ENCODE measurements around the gene ZBTB20.
A peak's percentile ranks its signal among the peaks of the same experiment; 100 is the strongest.

ZBTB20 gene

GRCh38 chr3:114307222-114307830 lies 839.8 kb downstream of the ZBTB20 start:
- no peak for DNase-seq

GRCh38 chr3:114299941-114300624 lies 847.0 kb downstream of the ZBTB20 start:
- peak; percentile 91 for DNase-seq

GRCh38 chr3:114299421-114299820 lies 847.7 kb downstream of the ZBTB20 start:
- peak; percentile 38 for DNase-seq

GRCh38 chr3:114295946-114296345 lies 851.1 kb downstream of the ZBTB20 start:
- no peak for DNase-seq

GRCh38 chr3:114294940-114295480 lies 852.1 kb downstream of the ZBTB20 start:
- no peak for DNase-seq

- no peak for DNase-seq
These were observed 853.1 kb downstream of the ZBTB20 start, which contains the start of gene TIGIT for GRCh38 chr3:114293838-114294535. Gene TIGIT, plus strand, starts transcription at chr3:114294028. Its CDS starts 34 bp downstream, at chr3:114294062.

GRCh38 chr3:114290911-114291901 lies 855.9 kb downstream of the ZBTB20 start:
- peak; percentile 37 for DNase-seq

GRCh38 chr3:114286266-114286665 lies 860.8 kb downstream of the ZBTB20 start:
- no peak for DNase-seq

GRCh38 chr3:114285648-114286230 lies 861.3 kb downstream of the ZBTB20 start:
- no peak for DNase-seq

GRCh38 chr3:114284644-114285043 lies 862.4 kb downstream of the ZBTB20 start:
- DNase-seq, result no peak
